ENCODE results near the gene SSBP3.

GRCh38 chr1:54355931-54356679, 50.1 kb downstream of the SSBP3 start:
- no peak for TF ChIP-seq HMGA2 (CRISPR knock-in tag; IDR thresholded peaks at IDR 0.05)
- TF ChIP-seq CTCF (IDR thresholded peaks at IDR 0.05) = no peak
- no peak for TF ChIP-seq JUN (CRISPR knock-in tag; IDR thresholded peaks at IDR 0.05)
- TF ChIP-seq SMAD4 (CRISPR knock-in tag; IDR thresholded peaks at IDR 0.05) = no peak
- TF ChIP-seq, protein P1, sequence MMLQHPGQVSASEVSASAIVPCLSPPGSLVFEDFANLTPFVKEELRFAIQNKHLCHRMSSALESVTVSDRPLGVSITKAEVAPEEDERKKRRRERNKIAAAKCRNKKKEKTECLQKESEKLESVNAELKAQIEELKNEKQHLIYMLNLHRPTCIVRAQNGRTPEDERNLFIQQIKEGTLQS (CRISPR knock-in tag; conservative IDR thresholded peaks at IDR 0.05) = no peak
- TF ChIP-seq, protein P2, sequence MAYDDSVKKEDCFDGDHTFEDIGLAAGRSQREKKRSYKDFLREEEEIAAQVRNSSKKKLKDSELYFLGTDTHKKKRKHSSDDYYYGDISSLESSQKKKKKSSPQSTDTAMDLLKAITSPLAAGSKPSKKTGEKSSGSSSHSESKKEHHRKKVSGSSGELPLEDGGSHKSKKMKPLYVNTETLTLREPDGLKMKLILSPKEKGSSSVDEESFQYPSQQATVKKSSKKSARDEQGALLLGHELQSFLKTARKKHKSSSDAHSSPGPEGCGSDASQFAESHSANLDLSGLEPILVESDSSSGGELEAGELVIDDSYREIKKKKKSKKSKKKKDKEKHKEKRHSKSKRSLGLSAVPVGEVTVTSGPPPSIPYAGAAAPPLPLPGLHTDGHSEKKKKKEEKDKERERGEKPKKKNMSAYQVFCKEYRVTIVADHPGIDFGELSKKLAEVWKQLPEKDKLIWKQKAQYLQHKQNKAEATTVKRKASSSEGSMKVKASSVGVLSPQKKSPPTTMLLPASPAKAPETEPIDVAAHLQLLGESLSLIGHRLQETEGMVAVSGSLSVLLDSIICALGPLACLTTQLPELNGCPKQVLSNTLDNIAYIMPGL (CRISPR knock-in tag; IDR thresholded peaks at IDR 0.05) = no peak
- no peak for TF ChIP-seq MAX (CRISPR knock-in tag; IDR thresholded peaks at IDR 0.05)
- no peak for TF ChIP-seq IRF2 (CRISPR knock-in tag; IDR thresholded peaks at IDR 0.05; ENCODE audit: borderline replicate concordance, low read depth)
- TF ChIP-seq, protein P3, sequence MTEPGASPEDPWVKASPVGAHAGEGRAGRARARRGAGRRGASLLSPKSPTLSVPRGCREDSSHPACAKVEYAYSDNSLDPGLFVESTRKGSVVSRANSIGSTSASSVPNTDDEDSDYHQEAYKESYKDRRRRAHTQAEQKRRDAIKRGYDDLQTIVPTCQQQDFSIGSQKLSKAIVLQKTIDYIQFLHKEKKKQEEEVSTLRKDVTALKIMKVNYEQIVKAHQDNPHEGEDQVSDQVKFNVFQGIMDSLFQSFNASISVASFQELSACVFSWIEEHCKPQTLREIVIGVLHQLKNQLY (CRISPR knock-in tag; IDR thresholded peaks at IDR 0.05) = no peak
- TF ChIP-seq GABPB1 (CRISPR knock-in tag; IDR thresholded peaks at IDR 0.05) = no peak

Measured in WTC11 (cell line).